Large intestine (tissue), 3 donors: ENCODE data around the gene SVIL. TPM values are rescaled to one million over a fixed set of nuclear protein-coding genes. Genes with fewer than 3 reads are reported as not detected.
"Not testable (repeated sequence)": the region's sequence is repeated elsewhere in the genome, so short reads cannot be mapped to it uniquely, and the experiment has no call there.

ENCODE experiments used
- DNase-seq, 2 donors: peaks; one replicate each; pipeline versions ENCODE4 v3.0.0 to v3.0.0-alpha.2; 2013
- H3K27ac ChIP-seq: one replicate; pipeline ENCODE4 v1.5.1; 2013; ENCODE audit warnings: low read length
- H3K27me3 ChIP-seq: 2 replicates; pipeline ENCODE4 v1.6.1; 2013; ENCODE audit warnings: low read length; ENCODE audit not compliant: control insufficient read depth, insufficient read depth
- H3K36me3 ChIP-seq: 2 replicates; pipeline ENCODE4 v1.6.1; 2013; ENCODE audit warnings: low read length; ENCODE audit not compliant: control insufficient read depth, insufficient read depth
- H3K4me1 ChIP-seq: one replicate; pipeline ENCODE4 v1.6.1; 2013; ENCODE audit warnings: low read length; ENCODE audit not compliant: control insufficient read depth, insufficient read depth
- H3K4me3 ChIP-seq: one replicate; pipeline ENCODE4 v1.5.1; 2013; ENCODE audit warnings: low read length
- H3K9me3 ChIP-seq: one replicate; pipeline ENCODE4 v1.6.1; 2013; ENCODE audit warnings: mild to moderate bottlenecking, low read depth, low read length, moderate library complexity; ENCODE audit not compliant: control insufficient read depth
- WGBS: methylation state at CpG from one replicate; pipeline ENCODE4 v1.1.5; 2013; ENCODE audit warnings: low lambda C conversion rate; ENCODE audit not compliant: insufficient coverage; 5-methylcytosine and 5-hydroxymethylcytosine counted together
- polyA plus RNA-seq: library from polyadenylated mRNA; unstranded; fragments of 120-200 nt; gene quantifications from one replicate; pipeline ENCODE4 v1.2.1, GENCODE V29; 2013

Gene SVIL
- polyA plus RNA-seq, 1 donor: 42.2 TPM

GRCh38 chr10:29590915-29591650 lies 43.7 kb downstream of the SVIL start:
- H3K36me3 ChIP-seq: no peaks in the 10 kb centered on the region
- WGBS: no CpG with 5 or more reads among the region's 2 CpGs
- H3K27ac ChIP-seq: no peak overlapping the region
- H3K27me3 ChIP-seq: no peaks in the 10 kb centered on the region
- H3K9me3 ChIP-seq: no peaks in the 10 kb centered on the region
- no peak for DNase-seq
- no peak overlapping the region for H3K4me3 ChIP-seq
- H3K4me1 ChIP-seq: peaks cover 5% of the 10 kb centered on the region

GRCh38 chr10:29588629-29589421 lies 45.9 kb downstream of the SVIL start:
- DNase-seq: no peak
- WGBS: 90% methylated on average over 2 of the region's 14 CpGs
- Histone ChIP-seq H3K27ac (no peak overlapping the region), H3K36me3 (no peaks in the 10 kb centered on the region), H3K4me1 (peaks cover 5% of the 10 kb centered on the region), H3K4me3 (no peak overlapping the region), H3K9me3 (no peaks in the 10 kb centered on the region), H3K27me3 (no peaks in the 10 kb centered on the region)

GRCh38 chr10:29587750-29588628 lies 46.8 kb downstream of the SVIL start:
- not testable (repeated sequence) for H3K4me3 ChIP-seq, DNase-seq, H3K27me3 ChIP-seq, H3K27ac ChIP-seq, H3K9me3 ChIP-seq, H3K4me1 ChIP-seq, H3K36me3 ChIP-seq
- WGBS: 100% methylated on average over 1 of the region's 19 CpGs

- H3K4me1 ChIP-seq, H3K4me3 ChIP-seq, H3K9me3 ChIP-seq, H3K27me3 ChIP-seq, DNase-seq, H3K36me3 ChIP-seq, H3K27ac ChIP-seq: not testable (repeated sequence)
- no CpG with 5 or more reads among the region's 15 CpGs for WGBS
Observed at GRCh38 chr10:29587102-29587749, 47.5 kb downstream of the SVIL start.

GRCh38 chr10:29586509-29586908 lies 48.3 kb downstream of the SVIL start:
- no peak for DNase-seq
- no peaks in the 10 kb centered on the region for H3K36me3 ChIP-seq
- no peaks in the 10 kb centered on the region for H3K27me3 ChIP-seq
- no peak overlapping the region for H3K27ac ChIP-seq
- H3K9me3 ChIP-seq: no peaks in the 10 kb centered on the region
- WGBS: no CpG with 5 or more reads among the region's 4 CpGs
- H3K4me1 ChIP-seq: peaks cover 5% of the 10 kb centered on the region
- H3K4me3 ChIP-seq: no peak overlapping the region

- H3K27ac ChIP-seq: no peak overlapping the region
Observed at GRCh38 chr10:29585488-29585976, 49.2 kb downstream of the SVIL start.

GRCh38 chr10:29584436-29584835 lies 50.3 kb downstream of the SVIL start:
- peaks cover 2% of the 10 kb centered on the region for H3K36me3 ChIP-seq
- no peak overlapping the region for H3K27ac ChIP-seq
- H3K9me3 ChIP-seq: no peaks in the 10 kb centered on the region
- no peaks in the 10 kb centered on the region for H3K4me1 ChIP-seq
- H3K4me3 ChIP-seq: no peak overlapping the region
- no peak for DNase-seq
- no peaks in the 10 kb centered on the region for H3K27me3 ChIP-seq
- WGBS: no CpG with 5 or more reads among the region's 14 CpGs

More at GRCh38 chr10:29585488-29585976, 49.2 kb downstream of the SVIL start:
- Histone ChIP-seq H3K4me1 (peaks cover 5% of the 10 kb centered on the region), H3K36me3 (no peaks in the 10 kb centered on the region), H3K4me3 (no peak overlapping the region), H3K27me3 (no peaks in the 10 kb centered on the region), H3K9me3 (no peaks in the 10 kb centered on the region)
- no CpG with 5 or more reads among the region's 18 CpGs for WGBS
- DNase-seq: no peak

- Histone ChIP-seq H3K36me3 (peaks cover 2% of the 10 kb centered on the region), H3K27me3 (no peaks in the 10 kb centered on the region), H3K9me3 (no peaks in the 10 kb centered on the region), H3K4me1 (no peaks in the 10 kb centered on the region), H3K4me3 (no peak overlapping the region), H3K27ac (no peak overlapping the region)
- DNase-seq: no peak
- WGBS: 60% methylated on average over 1 of the region's 9 CpGs
Observed at GRCh38 chr10:29583674-29584073, 51.1 kb downstream of the SVIL start.

- not testable (repeated sequence) for DNase-seq, H3K27me3 ChIP-seq, H3K4me3 ChIP-seq, H3K4me1 ChIP-seq, H3K27ac ChIP-seq, H3K9me3 ChIP-seq, H3K36me3 ChIP-seq
- WGBS: no CpG with 5 or more reads among the region's 5 CpGs
Observed at GRCh38 chr10:29582769-29583168, 52.0 kb downstream of the SVIL start.
